Measurements from ENCODE around the gene SLIT3.

The SLIT3 gene

DNA sequence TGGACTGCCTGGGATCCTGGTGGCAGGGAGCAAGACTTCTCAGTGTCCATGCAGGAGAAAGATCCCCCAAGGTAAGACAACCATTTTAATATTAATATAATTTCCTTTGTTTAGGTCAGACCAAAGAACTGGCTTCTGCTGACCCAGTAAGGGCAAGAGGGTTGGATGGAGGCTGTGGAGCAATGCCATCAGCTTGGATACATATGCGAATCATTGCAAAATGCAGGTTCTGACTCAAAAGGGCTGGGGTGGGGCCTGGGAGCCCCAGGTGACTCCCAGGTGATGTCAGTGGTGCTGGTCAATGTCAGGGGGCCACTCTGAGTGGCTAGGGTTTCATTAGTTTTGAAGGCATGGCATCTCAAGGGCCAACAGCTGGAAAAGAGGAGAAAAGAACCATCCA lies 632.9 kb downstream of the SLIT3 start:
- H3K4me3 ChIP-seq (ENCODE audit: low read depth, low read length) = no peak overlapping the region
- DNase-seq (ENCODE audit: low read depth) = no peak
- TF ChIP-seq, protein P1, sequence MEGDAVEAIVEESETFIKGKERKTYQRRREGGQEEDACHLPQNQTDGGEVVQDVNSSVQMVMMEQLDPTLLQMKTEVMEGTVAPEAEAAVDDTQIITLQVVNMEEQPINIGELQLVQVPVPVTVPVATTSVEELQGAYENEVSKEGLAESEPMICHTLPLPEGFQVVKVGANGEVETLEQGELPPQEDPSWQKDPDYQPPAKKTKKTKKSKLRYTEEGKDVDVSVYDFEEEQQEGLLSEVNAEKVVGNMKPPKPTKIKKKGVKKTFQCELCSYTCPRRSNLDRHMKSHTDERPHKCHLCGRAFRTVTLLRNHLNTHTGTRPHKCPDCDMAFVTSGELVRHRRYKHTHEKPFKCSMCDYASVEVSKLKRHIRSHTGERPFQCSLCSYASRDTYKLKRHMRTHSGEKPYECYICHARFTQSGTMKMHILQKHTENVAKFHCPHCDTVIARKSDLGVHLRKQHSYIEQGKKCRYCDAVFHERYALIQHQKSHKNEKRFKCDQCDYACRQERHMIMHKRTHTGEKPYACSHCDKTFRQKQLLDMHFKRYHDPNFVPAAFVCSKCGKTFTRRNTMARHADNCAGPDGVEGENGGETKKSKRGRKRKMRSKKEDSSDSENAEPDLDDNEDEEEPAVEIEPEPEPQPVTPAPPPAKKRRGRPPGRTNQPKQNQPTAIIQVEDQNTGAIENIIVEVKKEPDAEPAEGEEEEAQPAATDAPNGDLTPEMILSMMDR (IDR thresholded peaks at IDR 0.05; ENCODE audit: control insufficient read depth, extremely low read depth, insufficient read depth) = no peak

DNA sequence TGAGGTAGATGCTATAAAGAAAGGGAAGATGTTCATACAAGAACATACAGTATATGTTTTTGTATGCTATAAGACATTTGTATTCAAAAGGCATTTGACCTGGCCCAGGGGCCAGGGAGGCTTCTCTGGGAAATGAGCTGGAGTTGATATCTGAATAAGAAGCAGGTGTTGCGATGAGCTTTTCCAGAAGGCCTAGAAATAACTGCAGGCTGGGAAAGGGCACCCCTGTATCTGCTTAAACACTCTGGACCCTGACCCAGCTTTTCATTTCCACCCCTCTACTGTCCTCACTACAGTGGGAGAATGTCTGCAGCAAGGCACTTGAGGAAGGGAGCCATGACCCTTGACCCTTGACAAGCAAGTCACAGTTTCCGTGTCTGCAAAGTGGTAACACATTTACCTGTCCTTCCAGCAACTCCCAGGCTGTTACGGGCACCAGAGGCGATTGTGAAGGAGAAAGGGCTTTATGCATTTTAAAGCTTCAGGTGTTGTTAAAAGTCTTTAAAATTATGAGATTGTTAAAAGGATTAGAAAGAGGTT lies 633.6 kb downstream of the SLIT3 start:
- H3K4me3 ChIP-seq (ENCODE audit: low read depth, low read length) = no peak overlapping the region
- TF ChIP-seq, protein P1 (IDR thresholded peaks at IDR 0.05; ENCODE audit: control insufficient read depth, extremely low read depth, insufficient read depth) = no peak
- DNase-seq (ENCODE audit: low read depth) = no peak

DNA sequence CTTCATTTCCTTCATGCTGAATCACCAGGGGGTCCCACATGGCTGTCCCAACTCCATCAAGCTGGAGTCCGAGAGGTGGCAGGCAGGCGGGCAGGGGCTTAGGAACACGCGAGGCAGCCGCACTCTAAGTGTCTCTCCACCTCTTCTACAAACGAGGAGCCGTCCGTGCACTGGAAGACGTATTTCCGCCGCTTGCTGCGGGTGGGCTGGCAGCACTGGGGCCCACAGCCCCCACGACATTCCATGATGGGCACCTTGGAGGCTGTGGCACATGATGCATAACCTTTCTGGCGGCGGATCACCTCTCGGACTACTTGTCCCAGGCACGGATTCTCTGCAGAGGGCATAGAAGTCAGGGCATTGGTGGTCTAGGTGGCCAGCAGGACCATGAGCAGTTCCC lies 634.6 kb downstream of the SLIT3 start:
- TF ChIP-seq, protein P1 (IDR thresholded peaks at IDR 0.05; ENCODE audit: control insufficient read depth, extremely low read depth, insufficient read depth) = no peak
- no peak for DNase-seq (ENCODE audit: low read depth)

DNA sequence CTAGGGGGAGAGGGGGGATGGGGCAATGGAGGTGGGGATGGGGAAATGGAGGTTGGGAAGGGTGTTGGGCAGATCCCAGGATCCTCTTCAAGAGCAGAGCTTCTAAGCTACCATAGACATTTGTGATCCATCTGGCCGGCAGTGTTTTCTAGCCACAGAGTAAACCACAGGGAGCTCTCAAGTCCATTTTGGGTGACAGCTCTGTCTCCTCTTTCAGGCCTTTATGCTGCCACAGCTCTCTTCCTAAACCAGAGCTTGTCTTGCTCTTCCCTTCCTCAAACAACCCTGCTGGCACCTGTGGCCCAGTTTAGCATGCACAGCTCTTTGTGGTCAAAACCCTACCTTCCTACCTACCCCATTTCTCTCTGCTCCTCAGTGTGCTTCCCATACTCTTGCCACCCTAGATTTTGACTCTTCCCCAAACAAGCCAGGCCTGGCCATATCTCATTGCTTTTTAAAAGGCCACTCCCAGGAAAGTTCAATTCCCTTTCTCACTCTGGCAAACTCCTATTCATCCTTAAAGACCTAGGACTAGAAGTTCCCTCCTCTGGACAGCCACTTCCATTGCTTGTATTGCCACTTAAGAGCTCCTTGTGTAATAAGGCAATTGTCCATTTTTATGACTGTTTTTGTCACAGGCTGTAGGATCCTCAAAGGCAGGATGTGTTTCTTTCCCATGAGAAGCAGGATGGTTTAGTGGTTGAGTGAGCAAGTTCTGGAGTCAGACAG lies 637.5 kb downstream of the SLIT3 start:
- TF ChIP-seq, protein P1 (IDR thresholded peaks at IDR 0.05; ENCODE audit: control insufficient read depth, extremely low read depth, insufficient read depth) = no peak

More for the DNA sequence above, 634.6 kb downstream of the SLIT3 start:
- no peak overlapping the region for H3K4me3 ChIP-seq (ENCODE audit: low read depth, low read length)

DNA sequence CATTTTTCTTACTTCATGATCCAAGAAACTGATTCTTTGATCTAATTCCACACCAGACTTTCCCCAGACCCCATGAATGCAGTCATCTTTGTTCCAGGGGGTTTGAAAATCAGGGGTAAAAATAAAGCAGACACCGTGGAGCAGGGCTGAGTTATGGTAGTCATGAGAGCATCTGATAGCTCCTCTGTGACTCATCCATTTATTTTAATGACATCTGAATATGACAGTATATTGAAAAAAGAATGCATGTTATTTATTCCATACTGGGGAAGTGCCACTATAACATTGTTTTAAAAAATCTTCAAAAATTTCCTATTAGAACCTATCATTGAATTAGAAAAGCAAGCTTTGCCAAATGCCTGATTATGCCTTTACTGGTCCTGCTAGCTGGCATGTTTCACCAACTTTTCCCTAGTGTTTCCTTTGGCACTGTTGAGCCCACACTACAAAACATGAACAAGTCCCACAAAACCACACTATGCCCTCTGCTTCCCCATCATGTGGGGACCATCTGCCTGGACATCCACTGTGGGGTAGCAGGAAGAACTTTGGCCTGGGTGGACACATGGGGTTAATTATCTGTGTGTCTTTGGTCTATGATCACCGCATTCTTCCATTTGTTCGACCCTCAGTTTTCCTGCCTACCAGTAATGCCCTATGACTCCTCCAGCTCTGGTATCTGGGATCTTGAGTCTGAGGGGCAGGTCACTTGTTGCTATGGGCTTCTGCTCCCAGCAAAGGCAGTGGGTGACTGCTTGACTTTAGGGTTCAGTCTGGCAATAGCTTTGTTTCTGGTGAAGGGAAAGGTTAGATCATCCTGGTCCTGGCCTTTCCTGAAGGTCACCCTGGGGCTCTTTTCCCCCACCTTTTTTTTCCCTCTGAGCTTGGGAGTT lies 639.1 kb downstream of the SLIT3 start:
- DNase-seq (ENCODE audit: low read depth) = no peak
- TF ChIP-seq, protein P1 (IDR thresholded peaks at IDR 0.05; ENCODE audit: control insufficient read depth, extremely low read depth, insufficient read depth) = no peak
- no peak overlapping the region for H3K4me3 ChIP-seq (ENCODE audit: low read depth, low read length)

More for the DNA sequence above, 637.5 kb downstream of the SLIT3 start:
- H3K4me3 ChIP-seq (ENCODE audit: low read depth, low read length) = no peak overlapping the region
- DNase-seq (ENCODE audit: low read depth) = no peak

DNA sequence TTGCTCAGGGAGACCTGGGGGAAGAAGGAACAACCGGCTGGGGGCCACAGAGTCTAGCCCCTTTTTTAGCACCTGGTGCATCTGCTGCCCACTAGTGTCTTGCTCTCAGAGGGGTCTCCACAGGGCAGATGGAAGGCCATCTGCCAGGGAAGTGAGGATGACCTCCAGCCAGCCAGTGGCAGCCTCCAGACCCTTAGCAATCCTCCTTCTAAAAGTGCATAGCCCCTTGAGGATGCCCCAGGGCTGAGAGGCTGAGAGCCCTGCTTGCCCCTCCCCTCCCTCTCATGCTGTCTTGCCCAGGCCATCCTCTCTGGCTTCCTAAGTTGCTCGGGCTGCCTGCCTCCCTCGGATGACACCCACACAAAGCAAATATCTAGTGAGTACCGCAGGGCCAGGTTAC lies 640.2 kb downstream of the SLIT3 start:
- TF ChIP-seq, protein P1 (IDR thresholded peaks at IDR 0.05; ENCODE audit: control insufficient read depth, extremely low read depth, insufficient read depth) = no peak
- DNase-seq (ENCODE audit: low read depth) = no peak

More for the DNA sequence above, 640.2 kb downstream of the SLIT3 start:
- H3K4me3 ChIP-seq (ENCODE audit: low read depth, low read length) = no peak overlapping the region
